Adrenal gland (tissue), 12 donors: ENCODE results near the gene FBXL20. TPM values are rescaled to one million over a fixed set of nuclear protein-coding genes. Genes with fewer than 3 reads are reported as not detected.
A peak's percentile ranks its signal among the peaks of the same experiment; 100 is the strongest.

Experiments
- DNase-seq, 7 donors: peaks; one replicate each; pipeline ENCODE4 v3.0.0-alpha.2; 2019 to 2020
- H3K27ac ChIP-seq, 5 donors: fragments of 200-600 bp; sonication (generic) in 4 of 5; 1 replicate in 3 of 5; 2 replicates in 2 of 5; pipeline versions ENCODE4 v1.5.1 to v1.8.0; 2016 to 2020; ENCODE audit warnings: mild to moderate bottlenecking in 1 of 5
- H3K27me3 ChIP-seq: fragments of 200-600 bp; 2 replicates; pipeline ENCODE4 v1.8.0; 2021
- H3K36me3 ChIP-seq, 2 donors: fragments of 200-600 bp; replicated peaks in 1 of 2; 1 replicate in 1 of 2; 2 replicates in 1 of 2; pipeline versions ENCODE4 v1.5.1 to v1.8.0; 2018 to 2022
- H3K4me1 ChIP-seq, 2 donors: fragments of 200-600 bp; replicated peaks in 1 of 2; 1 replicate in 1 of 2; 2 replicates in 1 of 2; pipeline versions ENCODE4 v1.5.1 to v1.8.0; 2018 to 2021
- H3K4me3 ChIP-seq, 4 donors: fragments of 200-600 bp; sonication (generic) in 3 of 4; one replicate each; pipeline ENCODE4 v1.5.1; 2016 to 2018
- H3K9me3 ChIP-seq, 3 donors: fragments of 200-600 bp; sonication (generic) in 1 of 3; replicated peaks in 1 of 3; 1 replicate in 2 of 3; 2 replicates in 1 of 3; pipeline versions ENCODE4 v1.5.1 to v1.8.0; 2016 to 2021
- POLR2A ChIP-seq, 2 donors: fragments of 450-650 bp; IDR thresholded peaks; one replicate each; pipeline ENCODE4 v1.6.1; 2017; ENCODE audit warnings: antibody characterized with exemption in 2 of 2, mild to moderate bottlenecking in 2 of 2, moderate library complexity in 1 of 2
- WGBS, 4 donors: extraction: QIAGEN DNeasy Blood & Tissue Kit in 2 of 4; methylation state at CpG; one replicate each; pipeline versions ENCODE4 v1.1.5 to v1.1.7; 2013 to 2017; 5-methylcytosine and 5-hydroxymethylcytosine counted together
- intact Hi-C, 2 donors: fragments of 100-400 bp; cut with DNase I; formaldehyde crosslinking; loops; one replicate each; pipeline versions ENCODE4 v1.14.1 to v1.15.0; 2022 to 2023
- polyA plus RNA-seq, 3 donors: library from polyadenylated mRNA; stranded (reverse); fragments of 200-250 nt in 2 of 3; fragments of 350-450 nt in 1 of 3; fragmentation: Illumina TruSeq in 1 of 3; extraction: RNeasy Lipid Tissue Mini Kit (QIAGEN cat#74804) in 1 of 3; gene quantifications; one replicate each; pipeline ENCODE4 v1.2.3, GENCODE V29; 2013 to 2014
- total RNA-seq, 9 donors: library from RNA; depleted of rRNA in 4 of 9; stranded (reverse); fragments of >200 nt in 4 of 9; fragments of 120-200 nt in 1 of 9; fragmentation: NEBNext Ultra II Directional in 1 of 9; extraction: Animal tissue kit (Norgen Biotek cat#: 25700) in 1 of 9; gene quantifications; one replicate each; pipeline versions ENCODE4 v1.1.0 to v1.2.4, GENCODE V29; 2013 to 2023
- TF ChIP-seq, protein P1 (sequence below), 6 experiments: fragments of 450-650 bp in 4 of 6; fragments of 200-600 bp in 2 of 6; sonication (generic) in 1 of 6; IDR thresholded peaks; 1 replicate in 5 of 6; 2 replicates in 1 of 6; pipeline versions ENCODE4 v1.5.1 to v1.8.0; 2016 to 2021; ENCODE audit warnings: antibody characterized with exemption in 6 of 6, mild to moderate bottlenecking in 2 of 6, moderate library complexity in 1 of 6
- donor health status: healthy with polysubstance abuse.
- donor health status: Bipolar disorder and iron deficiency.
- donor health status: DM: yes; HTN: yes; CAD: no.
- donor health status: DM: no; HTN: no; CAD: no.
- donor health status: DM: no; HTN: no; CAD: no.
- donor health status: DM: yes; HTN: yes; CAD: no.

Gene FBXL20
- total and polyA plus RNA-seq, 12 donors = 3.7 to 41.5 (median 17.3) TPM

DNA sequence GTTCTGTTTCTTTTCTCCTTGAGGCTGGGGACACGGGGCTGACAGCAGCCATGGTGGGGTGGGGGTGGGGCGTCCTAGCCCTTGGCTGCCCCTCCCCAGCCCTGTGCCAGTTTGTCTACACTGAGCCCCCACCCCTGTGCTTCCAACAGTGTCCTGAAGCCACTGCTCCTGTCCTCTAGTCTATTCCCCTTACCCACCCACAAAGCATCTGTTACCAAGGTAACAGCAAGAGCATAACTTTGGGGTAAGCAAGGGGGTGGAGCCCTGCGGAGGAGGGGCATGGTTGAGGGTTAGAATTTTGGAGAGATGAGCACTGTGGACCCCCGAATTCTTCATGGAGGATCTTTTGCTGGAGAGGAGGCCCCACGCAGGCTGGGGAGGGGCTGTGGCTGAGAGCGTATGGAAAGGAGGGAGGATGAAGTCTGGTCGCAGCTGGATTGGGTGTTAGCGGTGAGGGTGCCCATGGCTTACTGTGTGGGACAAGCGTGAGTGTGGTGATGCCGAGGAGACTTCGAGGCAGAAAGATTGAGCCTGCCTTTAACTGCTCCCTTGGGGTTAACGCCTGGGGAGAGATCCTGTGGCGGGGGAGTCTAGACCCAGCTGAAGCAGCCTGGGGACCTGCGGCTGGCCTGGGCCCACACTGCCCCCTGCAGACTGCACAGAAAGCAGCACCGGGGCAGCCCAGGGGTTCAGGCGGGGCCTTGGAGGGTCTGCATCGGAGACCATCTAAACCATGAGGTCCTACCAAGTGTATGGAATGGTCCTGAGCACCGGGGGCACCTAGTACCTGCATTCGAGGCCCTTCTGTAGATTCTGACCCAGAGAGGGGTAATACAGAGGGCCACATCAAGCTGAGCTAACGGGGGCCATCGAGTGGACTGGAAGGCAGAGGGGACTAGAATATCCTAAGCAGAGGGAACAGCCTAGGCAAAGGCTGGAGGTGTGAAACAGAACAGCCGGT is 169.6 kb downstream of the FBXL20 start:
- no peaks in the 10 kb centered on the region for H3K36me3 ChIP-seq
- DNase-seq = peak in 4 of 7 donors; percentile 53 to 64 (median 57)
- H3K4me1 ChIP-seq = no peaks in the 10 kb centered on the region
- H3K27ac ChIP-seq = no peak overlapping the region
- TF ChIP-seq, protein P1, sequence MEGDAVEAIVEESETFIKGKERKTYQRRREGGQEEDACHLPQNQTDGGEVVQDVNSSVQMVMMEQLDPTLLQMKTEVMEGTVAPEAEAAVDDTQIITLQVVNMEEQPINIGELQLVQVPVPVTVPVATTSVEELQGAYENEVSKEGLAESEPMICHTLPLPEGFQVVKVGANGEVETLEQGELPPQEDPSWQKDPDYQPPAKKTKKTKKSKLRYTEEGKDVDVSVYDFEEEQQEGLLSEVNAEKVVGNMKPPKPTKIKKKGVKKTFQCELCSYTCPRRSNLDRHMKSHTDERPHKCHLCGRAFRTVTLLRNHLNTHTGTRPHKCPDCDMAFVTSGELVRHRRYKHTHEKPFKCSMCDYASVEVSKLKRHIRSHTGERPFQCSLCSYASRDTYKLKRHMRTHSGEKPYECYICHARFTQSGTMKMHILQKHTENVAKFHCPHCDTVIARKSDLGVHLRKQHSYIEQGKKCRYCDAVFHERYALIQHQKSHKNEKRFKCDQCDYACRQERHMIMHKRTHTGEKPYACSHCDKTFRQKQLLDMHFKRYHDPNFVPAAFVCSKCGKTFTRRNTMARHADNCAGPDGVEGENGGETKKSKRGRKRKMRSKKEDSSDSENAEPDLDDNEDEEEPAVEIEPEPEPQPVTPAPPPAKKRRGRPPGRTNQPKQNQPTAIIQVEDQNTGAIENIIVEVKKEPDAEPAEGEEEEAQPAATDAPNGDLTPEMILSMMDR (IDR thresholded peaks at IDR 0.05) = peak; percentile 50 to 78 (median 72)
- no peak for TF ChIP-seq POLR2A (IDR thresholded peaks at IDR 0.05)
- 18 to 27% (median 22%) methylated on average over 14 to 22 of the region's 22 CpGs for WGBS, 4 donors
- peaks cover 15% of the 10 kb centered on the region for H3K27me3 ChIP-seq
- no peaks in the 10 kb centered on the region for H3K9me3 ChIP-seq
- intact Hi-C loops = no loop called here
- no peak overlapping the region for H3K4me3 ChIP-seq

DNA sequence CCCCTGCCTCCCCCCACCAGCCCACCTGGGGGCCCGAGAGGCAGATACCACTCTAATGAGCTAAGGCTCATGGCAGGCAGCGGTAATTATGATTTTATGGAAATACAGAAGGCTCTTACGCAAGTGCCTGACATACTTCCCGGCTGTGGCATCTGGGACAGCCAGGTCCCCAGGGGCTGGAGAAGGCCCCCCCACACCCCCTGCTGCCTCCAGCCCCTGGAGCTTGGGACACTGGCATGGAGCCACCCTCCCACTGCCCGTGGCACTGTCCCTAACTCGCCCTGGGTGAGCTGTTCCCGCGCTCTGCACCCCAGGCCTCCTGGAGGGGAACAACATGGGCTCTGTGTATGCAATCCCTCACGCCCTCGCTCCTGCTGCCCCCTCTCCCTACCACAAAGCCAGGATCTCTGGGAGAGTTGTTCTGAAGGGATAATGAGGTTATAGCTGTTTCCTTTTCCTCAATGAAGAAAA is 170.3 kb downstream of the FBXL20 start:
- no peak overlapping the region for H3K4me3 ChIP-seq
- H3K9me3 ChIP-seq = no peaks in the 10 kb centered on the region
- WGBS, 4 donors = 56 to 72% (median 66%) methylated on average over 6 to 10 of the region's 10 CpGs
- no peak for DNase-seq
- TF ChIP-seq, protein P1 (IDR thresholded peaks at IDR 0.05) = no peak
- TF ChIP-seq POLR2A (IDR thresholded peaks at IDR 0.05) = no peak
- intact Hi-C loops = no loop called here
- H3K27me3 ChIP-seq = peaks cover 15% of the 10 kb centered on the region
- H3K36me3 ChIP-seq = no peaks in the 10 kb centered on the region
- peaks cover 0 to 4% of the 10 kb centered on the region in 2 donors for H3K4me1 ChIP-seq
- no peak overlapping the region for H3K27ac ChIP-seq

DNA sequence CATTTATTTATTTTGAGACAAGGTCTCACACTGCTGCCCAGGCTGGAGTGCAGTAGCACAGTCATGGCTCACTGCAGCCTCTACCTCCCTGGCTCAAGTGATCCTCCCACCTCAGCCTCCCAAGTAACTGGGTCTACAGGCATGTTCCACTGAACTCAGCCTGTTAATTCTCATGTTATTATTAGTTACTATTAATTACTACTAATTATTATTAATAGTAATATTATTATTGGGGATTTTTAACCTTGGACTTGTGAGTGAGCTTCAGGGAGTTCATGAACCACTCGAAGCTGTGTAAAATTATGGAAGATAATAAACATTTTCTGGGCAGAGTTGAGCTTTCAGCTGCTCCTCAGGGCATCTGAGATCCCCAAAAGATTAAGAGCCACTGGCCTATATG is 171.1 kb downstream of the FBXL20 start:
- Histone ChIP-seq H3K4me3 (no peak overlapping the region), H3K4me1 (peaks cover 2 to 11% of the 10 kb centered on the region in 2 donors), H3K27me3 (peaks cover 18% of the 10 kb centered on the region), H3K9me3 (no peaks in the 10 kb centered on the region), H3K27ac (no peak overlapping the region), H3K36me3 (no peaks in the 10 kb centered on the region)
- 21 to 69% (median 55%) methylated on average over 1 of the region's 1 CpG for WGBS, 4 donors
- no peak for DNase-seq
- intact Hi-C loops = no loop called here
- TF ChIP-seq, protein P1 (IDR thresholded peaks at IDR 0.05) = no peak
- no peak for TF ChIP-seq POLR2A (IDR thresholded peaks at IDR 0.05)

DNA sequence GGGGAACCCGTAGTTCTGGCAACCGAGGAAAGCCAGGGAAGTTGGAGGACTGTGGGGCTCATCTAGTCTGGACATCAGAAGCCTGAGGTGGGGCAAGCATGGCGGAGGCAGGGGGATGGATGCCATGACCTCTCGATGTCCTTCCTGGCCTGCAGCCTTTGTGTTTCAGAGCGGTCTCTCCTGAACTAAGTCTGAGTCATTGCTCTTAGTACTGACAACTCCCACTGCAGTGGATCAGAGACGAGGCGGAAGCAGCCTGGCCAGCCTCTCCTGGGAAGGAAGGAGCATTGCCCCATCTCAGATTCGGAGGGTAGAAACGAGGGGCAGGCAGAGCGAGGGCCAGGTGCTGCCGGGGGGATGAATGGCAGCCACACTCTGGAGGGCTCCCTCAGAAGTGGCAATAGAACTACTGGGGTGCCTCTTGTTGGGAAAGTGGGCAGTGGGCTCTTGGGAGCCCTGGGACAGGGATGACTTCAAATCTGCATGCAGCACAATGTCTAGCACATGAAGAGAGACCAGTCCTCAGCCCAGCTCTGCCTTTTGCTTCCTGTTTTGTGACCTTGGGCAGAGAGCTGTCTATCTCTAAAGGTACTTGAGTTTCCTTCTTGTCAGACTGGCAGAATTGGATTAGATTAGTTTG is 172.0 kb downstream of the FBXL20 start:
- no peak for DNase-seq
- H3K9me3 ChIP-seq = no peaks in the 10 kb centered on the region
- peaks cover 8 to 20% of the 10 kb centered on the region in 2 donors for H3K4me1 ChIP-seq
- 38 to 61% (median 47%) methylated on average over 11 of the region's 11 CpGs for WGBS, 4 donors
- H3K36me3 ChIP-seq = no peaks in the 10 kb centered on the region
- peaks cover 26% of the 10 kb centered on the region for H3K27me3 ChIP-seq
- H3K4me3 ChIP-seq = no peak overlapping the region
- TF ChIP-seq, protein P1 (IDR thresholded peaks at IDR 0.05) = no peak
- no peak for TF ChIP-seq POLR2A (IDR thresholded peaks at IDR 0.05)
- intact Hi-C loops = no loop called here
- H3K27ac ChIP-seq = no peak overlapping the region
